Uterus (tissue), 4 donors: Measurements from ENCODE around the gene KIF26A. TPM values are rescaled to one million over a fixed set of nuclear protein-coding genes. Genes with fewer than 3 reads are reported as not detected.

Experiments used
- DNase-seq, 2 donors: peaks; one replicate each; pipeline ENCODE4 v3.0.0-alpha.2; 2019 to 2020
- H3K27ac ChIP-seq, 2 donors: fragments of 200-600 bp; sonication (generic); 1 replicate in 1 of 2; 2 replicates in 1 of 2; pipeline ENCODE4 v1.5.1; 2016 to 2018
- H3K27me3 ChIP-seq, 2 donors: fragments of 200-600 bp; sonication (generic); one replicate each; pipeline ENCODE4 v1.5.1; 2018 to 2019; ENCODE audit warnings: control low read depth in 1 of 2
- H3K36me3 ChIP-seq, 2 donors: fragments of 200-600 bp; sonication (generic); one replicate each; pipeline ENCODE4 v1.5.1; 2019; ENCODE audit warnings: control low read depth in 1 of 2
- H3K4me1 ChIP-seq, 2 donors: fragments of 200-600 bp; sonication (generic); one replicate each; pipeline ENCODE4 v1.5.1; 2018 to 2019; ENCODE audit warnings: control low read depth in 1 of 2
- H3K4me3 ChIP-seq, 2 donors: fragments of 200-600 bp; sonication (generic); 1 replicate in 1 of 2; 2 replicates in 1 of 2; pipeline ENCODE4 v1.5.1; 2018 to 2019; ENCODE audit warnings: mild to moderate bottlenecking in 1 of 2
- H3K9me3 ChIP-seq, 2 donors: fragments of 200-600 bp; sonication (generic); one replicate each; pipeline ENCODE4 v1.5.1; 2019; ENCODE audit warnings: control low read depth in 1 of 2
- CTCF ChIP-seq, 4 experiments: fragments of 200-600 bp in 2 of 4; fragments of 450-650 bp in 2 of 4; sonication (generic) in 2 of 4; IDR thresholded peaks; one replicate each; pipeline ENCODE4 v1.5.1; 2016 to 2019; ENCODE audit warnings: antibody characterized with exemption in 4 of 4, mild to moderate bottlenecking in 2 of 4, moderate library complexity in 1 of 4
- POLR2A ChIP-seq, 2 donors: fragments of 450-650 bp; IDR thresholded peaks; one replicate each; pipeline ENCODE4 v1.6.1; 2016; ENCODE audit warnings: antibody characterized with exemption in 2 of 2, mild to moderate bottlenecking in 1 of 2, moderate library complexity in 1 of 2
- intact Hi-C: fragments of 100-400 bp; cut with DNase I; formaldehyde crosslinking; loops from one replicate; pipeline ENCODE4 v1.15.1; 2023; ENCODE audit warnings: low total_unique reads
- total RNA-seq, 4 donors: library from RNA; depleted of rRNA in 3 of 4; stranded (reverse); fragments of >200 nt in 3 of 4; gene quantifications; one replicate each; pipeline versions ENCODE4 v1.1.0 to v1.2.4, GENCODE V29; 2014 to 2023
- donor health status: DM: yes; HTN: yes; CAD: no.

The KIF26A gene
- total RNA-seq, 4 donors from 2014 or later = 4.1 to 10.5 (median 7.5) TPM

GRCh38 chr14:104143521-104144452 lies 5.4 kb downstream of the KIF26A start:
- intact Hi-C loops = no loop called here
- TF ChIP-seq POLR2A (IDR thresholded peaks at IDR 0.05) = no peak
- TF ChIP-seq CTCF (IDR thresholded peaks at IDR 0.05) = no peak
- Histone ChIP-seq H3K4me1 (peaks cover 0 to 1% of the 10 kb centered on the region in 2 donors), H3K36me3 (no peaks in the 10 kb centered on the region), H3K27me3 (no peaks in the 10 kb centered on the region), H3K4me3 (no peak overlapping the region), H3K27ac (no peak overlapping the region), H3K9me3 (no peaks in the 10 kb centered on the region)
- no peak for DNase-seq

DNA sequence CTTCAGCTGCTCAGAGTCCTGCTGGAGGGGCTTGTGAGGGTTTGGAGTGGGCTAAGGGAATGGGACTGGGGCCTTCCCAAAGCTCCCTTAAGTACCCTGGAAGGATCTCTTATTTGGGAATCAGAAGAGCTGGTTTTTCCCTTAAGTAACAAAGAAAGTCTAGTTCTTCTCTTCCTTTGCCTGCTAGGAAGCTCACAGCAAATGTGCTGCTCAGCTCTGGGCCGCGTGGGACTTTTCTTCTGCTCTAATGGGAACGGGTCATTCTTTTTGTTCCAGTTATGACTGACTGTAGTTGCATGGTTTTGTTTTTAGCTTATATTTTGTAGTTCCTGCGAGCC lies 6.0 kb downstream of the KIF26A start:
- Histone ChIP-seq H3K27ac (no peak overlapping the region), H3K27me3 (no peaks in the 10 kb centered on the region), H3K4me1 (no peaks in the 10 kb centered on the region), H3K36me3 (no peaks in the 10 kb centered on the region), H3K9me3 (no peaks in the 10 kb centered on the region), H3K4me3 (no peak overlapping the region)
- TF ChIP-seq POLR2A (IDR thresholded peaks at IDR 0.05) = no peak
- no peak for TF ChIP-seq CTCF (IDR thresholded peaks at IDR 0.05)
- intact Hi-C loops = no loop called here
- no peak for DNase-seq

DNA sequence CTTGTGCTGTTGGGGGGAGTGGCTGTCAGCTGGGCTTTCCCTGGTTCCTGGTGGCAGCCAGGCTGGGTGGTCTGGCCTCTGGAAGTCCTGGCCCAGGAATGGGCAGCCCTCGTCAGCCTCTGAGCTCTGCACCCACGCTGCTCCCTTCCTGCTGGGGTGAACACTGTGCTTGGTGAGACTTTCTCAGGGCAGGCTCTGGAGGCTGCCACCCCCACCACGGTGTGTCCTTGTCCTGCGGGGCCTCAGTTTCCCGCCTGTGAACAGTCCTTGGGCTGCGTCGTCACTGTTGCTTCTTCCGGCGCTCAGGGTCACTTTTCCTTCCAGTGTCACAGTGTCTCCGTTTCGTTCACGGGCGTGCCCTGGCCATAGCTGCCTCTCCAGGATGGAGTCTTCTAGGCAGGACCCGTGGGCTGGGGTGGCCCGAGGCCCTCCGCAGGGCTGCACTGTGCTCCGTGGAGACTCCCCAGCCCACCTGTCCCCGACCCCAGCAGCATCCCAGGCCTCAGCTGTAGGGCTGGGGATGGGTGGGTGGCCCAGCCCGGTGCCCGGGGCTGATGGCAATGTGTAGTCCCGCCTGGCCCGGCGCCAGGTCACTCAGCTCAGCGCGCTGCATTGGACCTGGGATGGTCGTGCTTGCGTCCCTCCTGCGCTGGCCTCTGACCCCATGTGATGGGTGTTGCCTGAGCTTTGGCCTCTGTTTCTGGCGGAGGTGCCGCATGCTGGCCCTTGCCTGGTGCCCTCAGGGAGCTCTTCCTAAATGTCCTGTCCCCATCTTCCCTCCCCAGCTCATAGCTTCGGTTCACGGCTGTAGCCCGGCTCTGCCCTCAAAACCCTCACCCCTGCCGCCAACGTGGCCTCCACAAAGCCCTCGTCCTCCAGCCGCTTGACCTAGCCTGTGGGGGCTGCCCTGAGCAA lies 6.8 kb downstream of the KIF26A start:
- H3K9me3 ChIP-seq = no peaks in the 10 kb centered on the region
- H3K27ac ChIP-seq = no peak overlapping the region
- H3K4me1 ChIP-seq = no peaks in the 10 kb centered on the region
- H3K36me3 ChIP-seq = no peaks in the 10 kb centered on the region
- H3K4me3 ChIP-seq = no peak overlapping the region
- no peak for TF ChIP-seq CTCF (IDR thresholded peaks at IDR 0.05)
- TF ChIP-seq POLR2A (IDR thresholded peaks at IDR 0.05) = no peak
- no peaks in the 10 kb centered on the region for H3K27me3 ChIP-seq
- no peak for DNase-seq
- intact Hi-C loops = no loop called here

- no peak for DNase-seq
- TF ChIP-seq CTCF (IDR thresholded peaks at IDR 0.05) (no peak), POLR2A (IDR thresholded peaks at IDR 0.05) (no peak)
- intact Hi-C loops = no loop called here
- Histone ChIP-seq H3K4me3 (no peak overlapping the region), H3K9me3 (no peaks in the 10 kb centered on the region), H3K27me3 (no peaks in the 10 kb centered on the region), H3K4me1 (no peaks in the 10 kb centered on the region), H3K27ac (no peak overlapping the region), H3K36me3 (no peaks in the 10 kb centered on the region)
Observed at GRCh38 chr14:104145826-104146601, 7.6 kb downstream of the KIF26A start.
